ENCODE data around the gene DIRAS3.
"Not testable (repeated sequence)": the region's sequence is repeated elsewhere in the genome, so short reads cannot be mapped to it uniquely, and the experiment has no call there.

The DIRAS3 gene

GRCh38 chr1:68016381-68016780, 34.0 kb downstream of the DIRAS3 start:
- no peak for DNase-seq

GRCh38 chr1:68015971-68016370, 34.5 kb downstream of the DIRAS3 start:
- no peak for DNase-seq

DNA sequence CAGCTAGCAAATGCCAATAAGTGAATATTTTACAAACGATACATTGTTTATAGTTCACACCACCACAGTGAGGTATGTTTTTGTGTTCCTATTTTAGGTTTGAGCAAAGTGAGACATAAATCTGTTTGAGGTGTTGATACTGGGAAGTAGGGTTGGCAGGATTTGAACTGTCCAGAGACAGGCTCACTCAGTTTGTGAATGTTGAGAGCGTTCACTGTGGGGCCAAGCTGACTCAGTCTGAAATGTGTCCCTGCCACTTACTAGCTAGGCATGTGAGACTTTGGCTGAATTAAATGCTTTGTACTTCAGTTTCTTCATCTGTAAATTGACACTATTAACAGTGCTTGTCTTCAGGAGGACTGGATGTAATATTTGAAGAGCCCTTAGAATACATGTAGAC, 35.1 kb downstream of the DIRAS3 start:
- no peak for DNase-seq

GRCh38 chr1:68013351-68013750, 37.1 kb downstream of the DIRAS3 start:
- no peak for DNase-seq

DNA sequence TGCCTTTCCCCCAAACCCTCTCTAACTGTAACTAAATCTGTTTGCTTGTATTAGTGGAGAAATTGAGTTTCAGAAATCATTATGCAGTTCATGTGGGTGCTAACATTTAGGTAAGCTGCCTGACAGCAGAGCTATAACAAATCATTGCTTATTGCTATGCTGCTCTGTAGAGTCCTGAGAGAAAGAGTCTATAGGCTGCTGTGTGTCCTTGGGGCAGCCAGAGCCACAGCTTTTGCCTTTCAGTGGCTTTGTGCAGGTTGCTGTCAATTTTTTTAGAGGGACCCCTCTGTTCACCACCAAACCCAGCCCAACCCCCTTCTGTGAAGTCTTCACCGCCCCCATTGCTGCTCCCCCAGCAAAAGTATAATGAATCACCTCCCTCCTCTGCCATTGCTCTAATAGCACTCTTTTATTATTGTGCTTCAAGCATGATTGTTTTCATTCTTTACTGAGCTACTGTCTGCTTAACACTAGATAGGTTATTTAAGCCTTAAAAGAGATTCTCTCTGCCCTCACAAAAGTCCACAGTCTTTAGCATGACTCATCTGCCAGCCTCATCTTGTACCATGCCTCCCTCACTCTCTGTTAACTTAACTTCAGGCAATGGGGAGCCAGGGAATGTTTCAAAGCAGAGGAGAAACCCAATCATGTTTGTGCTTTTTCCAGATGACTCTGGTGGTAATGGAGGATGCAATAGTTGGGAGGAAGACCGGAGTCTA, 38.6 kb downstream of the DIRAS3 start:
- no peak for DNase-seq

DNA sequence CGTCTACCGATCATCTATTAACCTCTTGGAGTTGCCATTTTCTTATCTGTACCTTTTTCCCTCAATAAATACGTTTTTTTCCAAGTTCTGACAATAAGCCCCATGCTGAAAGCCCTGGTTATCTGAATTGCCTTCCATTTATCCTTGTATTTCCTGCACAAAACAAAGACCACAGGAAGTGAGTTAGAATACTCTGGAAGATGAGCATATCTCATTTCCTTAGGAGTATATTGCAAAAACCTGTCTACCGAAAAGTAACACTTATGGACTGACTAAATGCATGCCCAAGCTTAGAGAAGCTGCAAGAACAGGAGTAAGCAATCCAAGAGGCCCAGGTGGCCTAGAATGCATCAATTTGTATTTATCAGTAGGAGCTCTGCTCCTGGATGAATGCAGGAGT, 39.9 kb downstream of the DIRAS3 start:
- DNase-seq, result no peak

- no peak for DNase-seq
Measured at GRCh38 chr1:68010090-68010489, 40.3 kb downstream of the DIRAS3 start.

DNA sequence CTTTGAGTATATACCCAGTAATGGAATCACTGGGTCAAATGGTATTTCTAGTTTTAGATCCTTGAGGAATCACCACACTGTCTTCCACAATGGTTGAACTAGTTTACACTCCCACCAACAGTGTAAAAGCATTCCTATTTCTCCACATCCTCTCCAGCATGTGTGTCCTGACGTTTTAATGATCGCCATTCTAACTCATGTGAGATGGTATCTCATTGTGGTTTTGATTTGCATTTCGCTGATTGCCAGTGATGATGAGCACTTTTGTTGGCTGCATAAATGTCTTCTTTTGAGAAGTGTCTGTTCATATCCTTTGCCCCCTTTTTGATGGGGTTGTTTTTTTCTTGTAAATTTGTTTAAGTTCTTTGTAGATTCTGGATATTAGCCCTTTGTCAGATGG, 46.8 kb downstream of the DIRAS3 start:
- not testable (repeated sequence) for DNase-seq

DNA sequence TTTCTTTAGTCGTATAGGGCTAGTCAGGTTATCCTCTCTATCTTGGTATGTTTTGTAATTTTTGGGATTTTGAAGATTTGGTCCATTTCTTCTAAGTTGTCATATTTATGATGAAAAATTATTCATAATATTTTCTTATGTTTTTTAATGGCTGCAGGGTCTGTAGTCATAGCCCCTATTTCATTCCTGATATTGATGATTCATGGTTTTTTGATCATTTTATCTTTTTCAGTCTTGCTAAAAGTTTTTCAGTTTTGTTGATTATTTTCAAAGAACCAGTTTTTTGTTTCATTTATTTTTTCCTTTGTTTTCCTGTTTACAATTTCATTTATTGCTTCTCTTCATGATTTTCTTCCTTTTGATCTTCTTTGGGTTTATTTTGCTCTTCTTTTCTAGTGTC, 50.2 kb downstream of the DIRAS3 start:
- DNase-seq, result no peak

GRCh38 chr1:67997746-67998145, 52.7 kb downstream of the DIRAS3 start:
- no peak for DNase-seq
